GM13977 (cell line): ENCODE data around the gene TPRX1.

Experiments
- DNase-seq: peaks from one replicate; pipeline ENCODE4 v3.0.0; 2012; ENCODE audit warnings: low spot score
- in situ Hi-C: fragments of 300-500 bp; cut with MboI; formaldehyde crosslinking; loops from one replicate; pipeline ENCODE4 v1.12.0; 2022; ENCODE audit warnings: low sequenced_read_pairs, low pct_unique_long_range_greater_than_20kb, mixed read lengths, inconsistent platforms; ENCODE audit not compliant: unreplicated experiment
- TF ChIP-seq, protein P1 (sequence below): IDR thresholded peaks from 2 replicates; pipeline ENCODE4 v1.5.1; 2012; ENCODE audit warnings: mild to moderate bottlenecking, control low read depth; ENCODE audit not compliant: insufficient read depth; ENCODE audit errors: extremely low read depth, missing control alignments

Gene TPRX1

GRCh38 chr19:47761566-47761965 lies 42.8 kb downstream of the TPRX1 start:
- DNase-seq: no peak
- TF ChIP-seq, protein P1, sequence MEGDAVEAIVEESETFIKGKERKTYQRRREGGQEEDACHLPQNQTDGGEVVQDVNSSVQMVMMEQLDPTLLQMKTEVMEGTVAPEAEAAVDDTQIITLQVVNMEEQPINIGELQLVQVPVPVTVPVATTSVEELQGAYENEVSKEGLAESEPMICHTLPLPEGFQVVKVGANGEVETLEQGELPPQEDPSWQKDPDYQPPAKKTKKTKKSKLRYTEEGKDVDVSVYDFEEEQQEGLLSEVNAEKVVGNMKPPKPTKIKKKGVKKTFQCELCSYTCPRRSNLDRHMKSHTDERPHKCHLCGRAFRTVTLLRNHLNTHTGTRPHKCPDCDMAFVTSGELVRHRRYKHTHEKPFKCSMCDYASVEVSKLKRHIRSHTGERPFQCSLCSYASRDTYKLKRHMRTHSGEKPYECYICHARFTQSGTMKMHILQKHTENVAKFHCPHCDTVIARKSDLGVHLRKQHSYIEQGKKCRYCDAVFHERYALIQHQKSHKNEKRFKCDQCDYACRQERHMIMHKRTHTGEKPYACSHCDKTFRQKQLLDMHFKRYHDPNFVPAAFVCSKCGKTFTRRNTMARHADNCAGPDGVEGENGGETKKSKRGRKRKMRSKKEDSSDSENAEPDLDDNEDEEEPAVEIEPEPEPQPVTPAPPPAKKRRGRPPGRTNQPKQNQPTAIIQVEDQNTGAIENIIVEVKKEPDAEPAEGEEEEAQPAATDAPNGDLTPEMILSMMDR: no peak
- in situ Hi-C loops: no loop called here

DNA sequence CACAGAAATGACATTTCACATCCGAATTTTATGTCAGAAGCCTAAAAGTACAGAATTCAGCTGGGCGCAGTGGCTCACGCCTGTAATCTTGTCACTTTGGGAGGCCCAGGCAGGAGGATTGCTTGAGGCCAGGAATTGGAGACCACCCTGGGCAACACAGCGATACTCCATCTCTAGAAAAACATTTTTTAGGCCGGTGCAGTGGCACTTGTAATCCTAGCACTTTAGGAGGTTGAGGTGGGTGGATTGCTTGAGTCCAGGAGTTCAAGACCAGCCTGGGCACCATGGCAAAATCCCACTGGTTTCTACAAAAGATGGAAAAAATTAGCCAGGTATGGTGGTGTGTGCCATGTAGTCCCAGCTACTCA lies 43.7 kb downstream of the TPRX1 start:
- no peak for DNase-seq
- in situ Hi-C loops: no loop called here
- TF ChIP-seq, protein P1: no peak

- in situ Hi-C loops: no loop called here
- DNase-seq: no peak
- TF ChIP-seq, protein P1: no peak
These were observed 45.9 kb downstream of the TPRX1 start for GRCh38 chr19:47758443-47758804.

- DNase-seq: no peak
- in situ Hi-C loops: no loop called here
These were observed 46.5 kb downstream of the TPRX1 start for GRCh38 chr19:47757617-47758442.

GRCh38 chr19:47756953-47757608 lies 47.3 kb downstream of the TPRX1 start:
- TF ChIP-seq, protein P1: no peak
- in situ Hi-C loops: no loop called here
- no peak for DNase-seq

More at GRCh38 chr19:47757617-47758442, 46.5 kb downstream of the TPRX1 start:
- TF ChIP-seq, protein P1: no peak

- TF ChIP-seq, protein P1: no peak
- DNase-seq: no peak
- in situ Hi-C loops: no loop called here
These were observed 47.8 kb downstream of the TPRX1 start for GRCh38 chr19:47756627-47756929.
